Muscle of leg (tissue), 11 donors: ENCODE data around the gene R3HDM2. TPM values are rescaled to one million over a fixed set of nuclear protein-coding genes. Genes with fewer than 3 reads are reported as not detected.

ENCODE experiments used
- DNase-seq: peaks from one replicate; pipeline ENCODE4 v3.0.0; 2013
- H3K27ac ChIP-seq: one replicate; pipeline ENCODE4 v1.5.1; 2013; ENCODE audit warnings: mild to moderate bottlenecking, low read length, control low read depth
- H3K27me3 ChIP-seq: one replicate; pipeline ENCODE4 v1.6.1; 2013; ENCODE audit warnings: low read length; ENCODE audit not compliant: control insufficient read depth, insufficient read depth
- H3K36me3 ChIP-seq: one replicate; pipeline ENCODE4 v1.6.1; 2013; ENCODE audit warnings: low read length; ENCODE audit not compliant: control insufficient read depth, insufficient read depth
- H3K4me1 ChIP-seq: one replicate; pipeline ENCODE4 v1.6.1; 2013; ENCODE audit warnings: low read length; ENCODE audit not compliant: control insufficient read depth, insufficient read depth
- H3K4me3 ChIP-seq: one replicate; pipeline ENCODE4 v1.5.1; 2013; ENCODE audit warnings: low read length, control low read depth
- H3K9me3 ChIP-seq: replicated peaks from 2 replicates; pipeline ENCODE4 v1.6.1; 2013; ENCODE audit warnings: low read depth, low read length; ENCODE audit not compliant: control insufficient read depth
- WGBS: methylation state at CpG from one replicate; pipeline ENCODE4 v1.1.5; 2013; ENCODE audit warnings: missing lambda C conversion rate; ENCODE audit not compliant: insufficient coverage; 5-methylcytosine and 5-hydroxymethylcytosine counted together
- polyA plus RNA-seq, 8 donors: library from polyadenylated mRNA; unstranded; fragments of 120-200 nt; gene quantifications; one replicate each; pipeline versions ENCODE4 v1.2.1 to v1.2.3, GENCODE V29; 2013; ENCODE audit warnings: inconsistent platforms in 1 of 8, low replicate concordance in 1 of 8; ENCODE audit not compliant: insufficient read length in 8 of 8, insufficient read depth in 1 of 8
- total RNA-seq: library from RNA; stranded (reverse); fragments of 120-200 nt; gene quantifications from one replicate; pipeline ENCODE4 v1.2.4, GENCODE V29; 2013

R3HDM2 gene
- total and polyA plus RNA-seq, 9 donors = 20.2 to 52.6 (median 39.6) TPM

DNA sequence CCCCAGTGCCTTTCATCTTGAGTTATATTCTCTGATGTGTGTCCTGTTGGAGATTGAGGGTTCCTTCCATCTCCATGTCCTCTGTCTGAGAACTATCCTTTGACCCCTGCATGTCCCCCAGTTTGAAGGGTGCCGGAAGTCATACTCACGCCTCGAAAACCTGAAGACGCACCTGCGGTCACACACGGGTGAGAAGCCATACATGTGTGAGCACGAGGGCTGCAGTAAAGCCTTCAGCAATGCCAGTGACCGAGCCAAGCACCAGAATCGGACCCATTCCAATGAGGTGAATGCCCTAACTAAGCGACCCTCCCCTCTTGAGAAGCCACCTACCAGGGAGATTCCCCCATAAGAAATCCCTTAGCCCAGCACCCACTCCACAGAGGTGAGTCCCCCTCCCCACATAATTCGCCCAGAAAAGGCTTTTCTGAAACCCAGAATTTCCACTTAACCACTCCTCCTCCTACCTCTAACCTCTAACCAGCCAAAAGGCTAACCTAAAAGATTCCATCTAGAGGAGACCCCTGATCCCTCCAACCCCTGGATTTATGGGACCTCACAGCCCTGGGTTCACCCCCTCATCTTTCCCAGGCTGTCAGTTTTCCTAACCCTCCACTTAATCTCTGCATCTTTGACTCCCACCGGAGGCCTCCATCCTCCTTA lies 36.5 kb upstream of the R3HDM2 start:
- H3K27ac ChIP-seq = no peak overlapping the region
- H3K4me1 ChIP-seq = peaks cover 13% of the 10 kb centered on the region
- WGBS = 91% methylated on average over 12 of the region's 12 CpGs
- H3K4me3 ChIP-seq = no peak overlapping the region
- H3K27me3 ChIP-seq = peaks cover 9% of the 10 kb centered on the region
- H3K9me3 ChIP-seq = no peaks in the 10 kb centered on the region
- no peak for DNase-seq
- H3K36me3 ChIP-seq = peaks cover 32% of the 10 kb centered on the region

GRCh38 chr12:57465747-57466505 lies 35.1 kb upstream of the R3HDM2 start:
- H3K4me1 ChIP-seq = peaks cover 25% of the 10 kb centered on the region
- DNase-seq = no peak
- H3K4me3 ChIP-seq = no peak overlapping the region
- WGBS = 81% methylated on average over 11 of the region's 14 CpGs
- peaks cover 16% of the 10 kb centered on the region for H3K27me3 ChIP-seq
- H3K9me3 ChIP-seq = no peaks in the 10 kb centered on the region
- H3K27ac ChIP-seq = no peak overlapping the region
- H3K36me3 ChIP-seq = peaks cover 27% of the 10 kb centered on the region

DNA sequence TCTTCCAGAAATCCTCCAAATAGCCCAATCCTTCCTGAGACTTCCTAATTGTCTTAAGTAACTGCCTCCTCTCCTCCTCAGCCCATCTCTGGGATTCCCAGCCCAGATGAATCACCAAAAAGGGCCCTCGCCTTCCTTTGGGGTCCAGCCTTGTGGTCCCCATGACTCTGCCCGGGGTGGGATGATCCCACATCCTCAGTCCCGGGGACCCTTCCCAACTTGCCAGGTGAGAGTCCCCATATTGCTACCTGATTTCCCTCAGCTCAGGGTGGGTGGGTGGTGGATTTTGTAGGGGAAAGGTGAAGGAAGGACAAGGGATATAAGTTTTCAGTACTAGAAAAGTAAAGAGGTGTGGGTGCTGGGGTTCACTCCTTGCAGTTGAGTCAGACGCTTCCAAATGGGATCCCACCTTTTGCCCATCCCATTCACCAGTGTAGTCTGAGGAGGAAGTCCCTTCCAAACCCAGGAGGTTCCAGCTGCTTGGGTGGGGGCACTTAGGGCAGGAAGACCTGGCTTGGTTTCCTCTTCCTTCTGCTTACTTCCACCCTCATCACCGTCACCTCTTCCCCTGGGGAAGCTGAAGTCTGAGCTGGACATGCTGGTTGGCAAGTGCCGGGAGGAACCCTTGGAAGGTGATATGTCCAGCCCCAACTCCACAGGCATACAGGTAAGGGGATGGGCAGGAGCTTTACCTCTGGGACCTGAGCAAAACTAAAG lies 34.3 kb upstream of the R3HDM2 start:
- H3K27me3 ChIP-seq = peaks cover 24% of the 10 kb centered on the region
- 100% methylated on average over 1 of the region's 6 CpGs for WGBS
- no peaks in the 10 kb centered on the region for H3K9me3 ChIP-seq
- H3K36me3 ChIP-seq = peaks cover 24% of the 10 kb centered on the region
- H3K4me1 ChIP-seq = peaks cover 32% of the 10 kb centered on the region
- no peak for DNase-seq
- H3K27ac ChIP-seq = no peak overlapping the region
- no peak overlapping the region for H3K4me3 ChIP-seq

- Histone ChIP-seq H3K4me3 (no peak overlapping the region), H3K27me3 (peaks cover 24% of the 10 kb centered on the region), H3K36me3 (peaks cover 23% of the 10 kb centered on the region), H3K27ac (no peak overlapping the region), H3K4me1 (peaks cover 33% of the 10 kb centered on the region), H3K9me3 (no peaks in the 10 kb centered on the region)
- DNase-seq = no peak
- 92% methylated on average over 12 of the region's 12 CpGs for WGBS
Measured at GRCh38 chr12:57464569-57464968, 33.7 kb upstream of the R3HDM2 start.

GRCh38 chr12:57462912-57463253 lies 32.0 kb upstream of the R3HDM2 start:
- 63% methylated on average over 2 of the region's 5 CpGs for WGBS
- H3K27me3 ChIP-seq = peaks cover 22% of the 10 kb centered on the region
- peaks cover 15% of the 10 kb centered on the region for H3K36me3 ChIP-seq
- DNase-seq = no peak
- no peak overlapping the region for H3K4me3 ChIP-seq
- no peak overlapping the region for H3K27ac ChIP-seq
- no peaks in the 10 kb centered on the region for H3K9me3 ChIP-seq
- peaks cover 39% of the 10 kb centered on the region for H3K4me1 ChIP-seq

- Histone ChIP-seq H3K36me3 (peaks cover 10% of the 10 kb centered on the region), H3K27ac (peak overlapping the region; percentile 91), H3K27me3 (peaks cover 22% of the 10 kb centered on the region), H3K4me3 (peak overlapping the region; percentile 62), H3K9me3 (no peaks in the 10 kb centered on the region), H3K4me1 (peaks cover 39% of the 10 kb centered on the region)
- DNase-seq = peak; percentile 95
- WGBS = 0% methylated on average over 19 of the region's 28 CpGs
Measured at GRCh38 chr12:57462251-57462911, 31.5 kb upstream of the R3HDM2 start.

- H3K36me3 ChIP-seq = peaks cover 10% of the 10 kb centered on the region
- H3K4me1 ChIP-seq = peaks cover 39% of the 10 kb centered on the region
- WGBS = no CpG with 5 or more reads among the region's 9 CpGs
- H3K4me3 ChIP-seq = peak overlapping the region; percentile 62
- H3K9me3 ChIP-seq = no peaks in the 10 kb centered on the region
- peak overlapping the region; percentile 91 for H3K27ac ChIP-seq
- peaks cover 22% of the 10 kb centered on the region for H3K27me3 ChIP-seq
- no peak for DNase-seq
Measured at GRCh38 chr12:57461917-57462250, 31.0 kb upstream of the R3HDM2 start.

- no peaks in the 10 kb centered on the region for H3K9me3 ChIP-seq
- WGBS = 0% methylated on average over 14 of the region's 32 CpGs
- H3K4me1 ChIP-seq = peaks cover 44% of the 10 kb centered on the region
- H3K27me3 ChIP-seq = peaks cover 22% of the 10 kb centered on the region
- peaks cover 10% of the 10 kb centered on the region for H3K36me3 ChIP-seq
- DNase-seq = peak; percentile 88
- peak overlapping the region; percentile 62 for H3K4me3 ChIP-seq
- peak overlapping the region; percentile 91 for H3K27ac ChIP-seq
Measured at GRCh38 chr12:57461276-57461916, 30.6 kb upstream of the R3HDM2 start.

GRCh38 chr12:57460841-57461275 lies 30.0 kb upstream of the R3HDM2 start:
- Histone ChIP-seq H3K27me3 (peaks cover 22% of the 10 kb centered on the region), H3K27ac (peak overlapping the region; percentile 64), H3K9me3 (no peaks in the 10 kb centered on the region), H3K4me3 (peak overlapping the region; percentile 62), H3K4me1 (peaks cover 49% of the 10 kb centered on the region), H3K36me3 (peaks cover 8% of the 10 kb centered on the region)
- 0% methylated on average over 12 of the region's 19 CpGs for WGBS
- peak; percentile 44 for DNase-seq
